ENCODE data around the gene UNC80. TPM values are rescaled to one million over a fixed set of nuclear protein-coding genes. Genes with fewer than 3 reads are reported as not detected.
A peak's percentile ranks its signal among the peaks of the same experiment; 100 is the strongest.

Gene UNC80
- total RNA-seq, 2 experiments from 2014 or later, result not detected

GRCh38 chr2:209986415-209986814 lies 214.8 kb downstream of the UNC80 start:
- H3K4me1 Mint-ChIP-seq (ENCODE audit: low read depth), result no peaks in the 10 kb centered on the region
- H3K27me3 Mint-ChIP-seq, result peaks cover 14% of the 10 kb centered on the region
- ChIA-PET POLR2A (no interaction called here), CTCF (interaction anchor here (2.4 kb wide), 1 partner anchor 213 kb away, joined by 13 read pairs; no protein-coding TSS in a partner anchor)
- H3K9me3 Mint-ChIP-seq, result no peaks in the 10 kb centered on the region
- H3K27ac Mint-ChIP-seq, result no peak overlapping the region
- H3K36me3 Mint-ChIP-seq, result no peaks in the 10 kb centered on the region
- intact Hi-C loops (cut with micrococcal nuclease), result no loop called here
- H3K4me3 Mint-ChIP-seq, result no peak overlapping the region
- no peak for DNase-seq

- Mint-ChIP-seq H3K4me1 (ENCODE audit: low read depth) (no peaks in the 10 kb centered on the region), H3K9me3 (no peaks in the 10 kb centered on the region), H3K4me3 (no peak overlapping the region), H3K27me3 (peaks cover 12% of the 10 kb centered on the region), H3K36me3 (no peaks in the 10 kb centered on the region), H3K27ac (no peak overlapping the region)
- POLR2A ChIA-PET, result no interaction called here
- no peak for DNase-seq
- intact Hi-C loops (cut with micrococcal nuclease), result no loop called here
- CTCF ChIA-PET, result no interaction called here
These were observed 216.4 kb downstream of the UNC80 start for GRCh38 chr2:209988010-209988409.

GRCh38 chr2:209990838-209991237 lies 219.2 kb downstream of the UNC80 start:
- H3K36me3 Mint-ChIP-seq, result no peaks in the 10 kb centered on the region
- ChIA-PET POLR2A (no interaction called here), CTCF (no interaction called here)

GRCh38 chr2:209993968-209994367 lies 222.3 kb downstream of the UNC80 start:
- ChIA-PET POLR2A (no interaction called here), CTCF (interaction anchor here (1.2 to 1.3 kb wide), 2 partner anchors 202 kb away, joined by 3 to 4 read pairs; no protein-coding TSS in a partner anchor)
- H3K4me1 Mint-ChIP-seq (ENCODE audit: low read depth), result no peaks in the 10 kb centered on the region

More at GRCh38 chr2:209990838-209991237, 219.2 kb downstream of the UNC80 start:
- Mint-ChIP-seq H3K9me3 (no peaks in the 10 kb centered on the region), H3K27ac (no peak overlapping the region), H3K4me3 (no peak overlapping the region), H3K27me3 (peaks cover 10% of the 10 kb centered on the region), H3K4me1 (ENCODE audit: low read depth) (no peaks in the 10 kb centered on the region)
- intact Hi-C loops (cut with micrococcal nuclease), result no loop called here
- no peak for DNase-seq

GRCh38 chr2:209998596-209998995 lies 227.0 kb downstream of the UNC80 start:
- H3K9me3 Mint-ChIP-seq, result no peaks in the 10 kb centered on the region
- DNase-seq, result no peak
- CTCF ChIA-PET, result interaction anchor here (1.9 kb wide), 1 partner anchor 197 kb away, joined by 5 read pairs; no protein-coding TSS in a partner anchor
- POLR2A ChIA-PET, result no interaction called here
- peaks cover 3% of the 10 kb centered on the region for H3K27me3 Mint-ChIP-seq
- peaks cover 16% of the 10 kb centered on the region for H3K4me1 Mint-ChIP-seq (ENCODE audit: low read depth)
- H3K4me3 Mint-ChIP-seq, result no peak overlapping the region
- no peaks in the 10 kb centered on the region for H3K36me3 Mint-ChIP-seq
- intact Hi-C loops (cut with micrococcal nuclease), result no loop called here
- H3K27ac Mint-ChIP-seq, result no peak overlapping the region

More at GRCh38 chr2:209993968-209994367, 222.3 kb downstream of the UNC80 start:
- intact Hi-C loops (cut with micrococcal nuclease), result no loop called here
- peaks cover 4% of the 10 kb centered on the region for H3K27me3 Mint-ChIP-seq
- H3K27ac Mint-ChIP-seq, result no peak overlapping the region
- no peaks in the 10 kb centered on the region for H3K9me3 Mint-ChIP-seq
- H3K36me3 Mint-ChIP-seq, result no peaks in the 10 kb centered on the region
- DNase-seq, result no peak
- no peak overlapping the region for H3K4me3 Mint-ChIP-seq

GRCh38 chr2:210000464-210001324 lies 229.1 kb downstream of the UNC80 start:
- H3K4me3 Mint-ChIP-seq, result no peak overlapping the region
- no peak for DNase-seq
- peaks cover 9% of the 10 kb centered on the region for H3K36me3 Mint-ChIP-seq
- intact Hi-C loops (cut with micrococcal nuclease), result no loop called here
- POLR2A ChIA-PET, result no interaction called here
- no peaks in the 10 kb centered on the region for H3K9me3 Mint-ChIP-seq
- CTCF ChIA-PET, result no interaction called here
- H3K4me1 Mint-ChIP-seq (ENCODE audit: low read depth), result peaks cover 35% of the 10 kb centered on the region
- peaks cover 3% of the 10 kb centered on the region for H3K27me3 Mint-ChIP-seq
- H3K27ac Mint-ChIP-seq, result no peak overlapping the region

- H3K9me3 Mint-ChIP-seq, result no peaks in the 10 kb centered on the region
- peaks cover 51% of the 10 kb centered on the region for H3K4me1 Mint-ChIP-seq (ENCODE audit: low read depth)
- peak; percentile 98 for DNase-seq
- CTCF ChIA-PET, result interaction anchor here (1.2 kb wide), 1 partner anchor 169 kb away, joined by 5 read pairs; the partner anchor contains the start of gene KANSL1L
- peak within 1 kb of the TSS; percentile 96 for H3K4me3 Mint-ChIP-seq
- POLR2A ChIA-PET, result interaction anchor here (1.5 kb wide), 1 partner anchor 169 kb away, joined by 4 read pairs; the partner anchor contains the start of gene KANSL1L
- peaks cover 11% of the 10 kb centered on the region for H3K36me3 Mint-ChIP-seq
- H3K27me3 Mint-ChIP-seq, result peaks cover 3% of the 10 kb centered on the region
- intact Hi-C loops (cut with micrococcal nuclease), result loop anchor here (1.0 to 2.0 kb wide), 3 partner anchors 168 to 1736 kb away; partner anchors contain the start of genes LANCL1 and PIKFYVE
- peak within 1 kb of the TSS; percentile 81 for H3K27ac Mint-ChIP-seq
These were observed 230.8 kb downstream of the UNC80 start, which contains the start of gene RPE for GRCh38 chr2:210002158-210003157. TSS of gene RPE (plus strand) at chr2:210002638. CDS start at chr2:210002662, 24 bp downstream.

GRCh38 chr2:210003359-210003758 lies 231.7 kb downstream of the UNC80 start:
- no peak for DNase-seq
- H3K9me3 Mint-ChIP-seq, result no peaks in the 10 kb centered on the region
- H3K27ac Mint-ChIP-seq, result peak overlapping the region; percentile 81
- intact Hi-C loops (cut with micrococcal nuclease), result loop anchor here (2.0 kb wide), 2 partner anchors 473 to 1737 kb away; partner anchors contain the start of genes LANCL1 and PIKFYVE
- POLR2A ChIA-PET, result interaction anchor here (1.5 kb wide), 1 partner anchor 168 kb away, joined by 4 read pairs; the partner anchor contains the start of gene KANSL1L
- CTCF ChIA-PET, result interaction anchor here (1.2 kb wide), 1 partner anchor 168 kb away, joined by 5 read pairs; the partner anchor contains the start of gene KANSL1L
- peaks cover 14% of the 10 kb centered on the region for H3K36me3 Mint-ChIP-seq
- peaks cover 57% of the 10 kb centered on the region for H3K4me1 Mint-ChIP-seq (ENCODE audit: low read depth)
- peak overlapping the region; percentile 96 for H3K4me3 Mint-ChIP-seq
- peaks cover 3% of the 10 kb centered on the region for H3K27me3 Mint-ChIP-seq

GRCh38 chr2:210004881-210005280 lies 233.2 kb downstream of the UNC80 start:
- POLR2A ChIA-PET, result interaction anchor here (0.6 kb wide), 1 partner anchor 17 kb away, joined by 4 read pairs; no protein-coding TSS in a partner anchor
- H3K27me3 Mint-ChIP-seq, result no peaks in the 10 kb centered on the region
- H3K4me3 Mint-ChIP-seq, result no peak overlapping the region
- no peak for DNase-seq
- intact Hi-C loops (cut with micrococcal nuclease), result no loop called here
- peaks cover 60% of the 10 kb centered on the region for H3K4me1 Mint-ChIP-seq (ENCODE audit: low read depth)
- H3K36me3 Mint-ChIP-seq, result peaks cover 16% of the 10 kb centered on the region
- H3K27ac Mint-ChIP-seq, result no peak overlapping the region
- CTCF ChIA-PET, result interaction anchor here (1.2 kb wide), 1 partner anchor 188 kb away, joined by 6 read pairs; no protein-coding TSS in a partner anchor
- no peaks in the 10 kb centered on the region for H3K9me3 Mint-ChIP-seq

- H3K36me3 Mint-ChIP-seq, result peaks cover 30% of the 10 kb centered on the region
- no peak for DNase-seq
- H3K27ac Mint-ChIP-seq, result no peak overlapping the region
These were observed 236.3 kb downstream of the UNC80 start for GRCh38 chr2:210007895-210008294.

GRCh38 chr2:210009126-210009525 lies 237.5 kb downstream of the UNC80 start:
- H3K9me3 Mint-ChIP-seq, result no peaks in the 10 kb centered on the region
- DNase-seq, result no peak
- H3K4me3 Mint-ChIP-seq, result no peak overlapping the region
- H3K4me1 Mint-ChIP-seq (ENCODE audit: low read depth), result peaks cover 44% of the 10 kb centered on the region
- H3K27me3 Mint-ChIP-seq, result no peaks in the 10 kb centered on the region
- POLR2A ChIA-PET, result no interaction called here
- H3K36me3 Mint-ChIP-seq, result peaks cover 28% of the 10 kb centered on the region
- no peak overlapping the region for H3K27ac Mint-ChIP-seq
- intact Hi-C loops (cut with micrococcal nuclease), result no loop called here
- CTCF ChIA-PET, result no interaction called here

More at GRCh38 chr2:210007895-210008294, 236.3 kb downstream of the UNC80 start:
- ChIA-PET POLR2A (no interaction called here), CTCF (no interaction called here)
- Mint-ChIP-seq H3K4me1 (ENCODE audit: low read depth) (peaks cover 55% of the 10 kb centered on the region), H3K4me3 (no peak overlapping the region), H3K27me3 (no peaks in the 10 kb centered on the region), H3K9me3 (no peaks in the 10 kb centered on the region)
- intact Hi-C loops (cut with micrococcal nuclease), result no loop called here

All from activated CD4-positive, alpha-beta memory T cell treated with anti-CD3 and anti-CD28 coated beads for 36 hours (primary cell).